Astrocyte (in vitro differentiated cells and primary cell): Measurements from ENCODE around the gene CALML6. TPM values are rescaled to one million over a fixed set of nuclear protein-coding genes. Genes with fewer than 3 reads are reported as not detected.

Experiments
- DNase-seq: peaks from one replicate; pipeline ENCODE4 v3.0.0-alpha.2; 2010; ENCODE audit warnings: low read depth
- FAIRE-seq: peaks from 2 replicates; lab custom pipeline; 2011; peaks lifted over from hg19 to GRCh38; lab: Jason Lieb, UNC
- H2AFZ ChIP-seq: 2 replicates; pipeline ENCODE4 v1.6.0; 2012; ENCODE audit warnings: low read depth, low read length, inconsistent platforms
- H3K27ac ChIP-seq: 2 replicates; pipeline ENCODE4 v1.5.1; 2011; ENCODE audit warnings: low read depth, low read length, inconsistent platforms
- H3K27me3 ChIP-seq: 2 replicates; pipeline ENCODE4 v1.6.0; 2011; ENCODE audit warnings: low read length, inconsistent platforms; ENCODE audit not compliant: insufficient read depth
- H3K36me3 ChIP-seq: 2 replicates; pipeline ENCODE4 v1.5.1; 2011; ENCODE audit warnings: low read length, inconsistent platforms; ENCODE audit not compliant: insufficient read depth
- H3K4me1 ChIP-seq: 2 replicates; pipeline ENCODE4 v1.5.1; 2011; ENCODE audit warnings: low read length, inconsistent platforms; ENCODE audit not compliant: insufficient read depth
- H3K4me2 ChIP-seq: 2 replicates; pipeline ENCODE4 v1.6.0; 2012; ENCODE audit warnings: low read length, inconsistent platforms
- H3K4me3 ChIP-seq: 2 replicates; pipeline ENCODE4 v1.5.1; 2011; ENCODE audit warnings: low read depth, mild to moderate bottlenecking, low read length, inconsistent platforms; ENCODE audit not compliant: insufficient read depth
- H3K79me2 ChIP-seq: 2 replicates; pipeline ENCODE4 v1.6.0; 2012; ENCODE audit warnings: mild to moderate bottlenecking, low read length, inconsistent platforms; ENCODE audit not compliant: insufficient read depth
- H3K9ac ChIP-seq: 2 replicates; pipeline ENCODE4 v1.6.0; 2012; ENCODE audit warnings: mild to moderate bottlenecking, low read length, inconsistent platforms
- H3K9me3 ChIP-seq: 2 replicates; pipeline ENCODE4 v1.5.1; 2012; ENCODE audit warnings: low read depth, mild to moderate bottlenecking, low read length, inconsistent platforms; ENCODE audit not compliant: insufficient read depth
- H4K20me1 ChIP-seq: 2 replicates; pipeline ENCODE4 v1.6.0; 2012; ENCODE audit warnings: low read length, inconsistent platforms; ENCODE audit not compliant: insufficient read depth
- H3K27ac Mint-ChIP-seq: one replicate; pipeline ENCODE4 v1.8.0; 2021; ENCODE audit warnings: mild to moderate bottlenecking, mixed read lengths; ENCODE audit not compliant: unreplicated experiment
- H3K27me3 Mint-ChIP-seq: one replicate; pipeline ENCODE4 v1.8.0; 2021; ENCODE audit warnings: low read depth, mixed read lengths; ENCODE audit not compliant: unreplicated experiment
- H3K36me3 Mint-ChIP-seq: one replicate; pipeline ENCODE4 v1.8.0; 2021; ENCODE audit warnings: low read depth, mixed read lengths; ENCODE audit not compliant: unreplicated experiment
- H3K4me1 Mint-ChIP-seq: one replicate; pipeline ENCODE4 v1.8.0; 2021; ENCODE audit warnings: low read depth, mixed read lengths; ENCODE audit not compliant: unreplicated experiment
- H3K4me3 Mint-ChIP-seq: one replicate; pipeline ENCODE4 v1.8.0; 2021; ENCODE audit warnings: mild to moderate bottlenecking, moderate library complexity, mixed read lengths; ENCODE audit not compliant: unreplicated experiment
- H3K9me3 Mint-ChIP-seq: one replicate; pipeline ENCODE4 v1.8.0; 2021; ENCODE audit warnings: mild to moderate bottlenecking, mixed read lengths; ENCODE audit not compliant: unreplicated experiment
- EZH2 ChIP-seq: IDR thresholded peaks from 2 replicates; pipeline ENCODE4 v1.6.1; 2012; ENCODE audit warnings: mild to moderate bottlenecking, low read length, inconsistent platforms; ENCODE audit not compliant: insufficient read depth
- total RNA-seq: library from RNA; stranded (reverse); gene quantifications from 2 replicates; pipeline ENCODE4 v1.2.1, GENCODE V29; 2021
- TF ChIP-seq, protein P1 (sequence below): IDR thresholded peaks from 2 replicates; pipeline ENCODE4 v1.5.1; 2011; ENCODE audit warnings: low read depth, mild to moderate bottlenecking, inconsistent platforms, low read length, moderate library complexity; ENCODE audit not compliant: insufficient read depth

The CALML6 gene
- total RNA-seq, 1 donor from 2014 or later = 0.91 TPM

DNA sequence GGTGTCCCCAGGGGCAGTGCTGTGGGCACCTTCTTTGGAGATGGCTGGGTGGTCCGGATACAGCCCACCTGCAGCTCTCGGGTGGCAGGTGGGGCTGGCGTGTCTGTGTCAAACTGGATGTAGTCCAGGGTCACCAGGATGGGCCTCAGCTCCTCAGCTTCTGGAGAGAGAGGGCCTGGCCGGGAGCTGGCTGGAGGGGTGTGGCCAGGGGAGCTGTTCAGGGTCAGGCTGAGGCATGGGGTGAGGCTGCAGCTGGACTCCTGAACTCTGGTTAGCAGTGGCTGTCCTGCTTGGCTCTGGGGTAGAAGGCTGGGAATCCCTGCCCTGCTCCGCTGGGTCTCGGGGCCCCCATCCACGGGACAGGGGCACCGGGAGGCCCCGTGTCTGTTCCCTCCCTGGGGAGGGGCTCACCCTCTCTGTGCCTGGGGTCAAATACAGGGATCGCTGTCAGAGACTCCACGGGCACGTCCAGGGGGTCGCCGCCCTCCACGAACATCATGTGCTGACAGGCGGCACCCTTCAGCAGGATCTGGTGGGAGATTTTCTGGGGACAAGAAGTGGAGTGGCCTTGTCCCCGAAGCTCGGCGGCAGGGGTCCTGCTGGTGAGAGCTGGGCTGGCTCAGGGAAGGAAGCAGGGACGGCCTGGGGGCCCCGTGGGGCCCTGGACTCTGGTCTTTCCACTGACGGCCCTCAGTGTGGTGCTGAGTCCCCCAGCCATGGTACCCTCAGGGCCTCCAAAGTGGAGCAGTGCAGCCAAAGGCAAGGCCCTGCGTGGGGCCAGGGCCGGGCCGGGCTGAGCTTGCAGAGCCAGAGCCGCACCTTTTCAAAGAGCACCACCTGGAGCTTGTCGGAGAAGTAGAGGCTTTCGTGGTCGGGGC, 8.1 kb downstream of the CALML6 start:
- no peak overlapping the region for H3K4me3 ChIP-seq
- H3K9me3 Mint-ChIP-seq = no peaks in the 10 kb centered on the region
- no peaks in the 10 kb centered on the region for H4K20me1 ChIP-seq
- H3K9me3 ChIP-seq = no peaks in the 10 kb centered on the region
- no peak overlapping the region for H3K27ac ChIP-seq
- H3K4me2 ChIP-seq = no peak overlapping the region
- no peak for DNase-seq
- peaks cover 6% of the 10 kb centered on the region for H3K4me1 ChIP-seq
- H3K36me3 Mint-ChIP-seq = no peaks in the 10 kb centered on the region
- no peaks in the 10 kb centered on the region for H3K79me2 ChIP-seq
- H3K9ac ChIP-seq = no peak overlapping the region
- no peaks in the 10 kb centered on the region for H3K36me3 ChIP-seq
- TF ChIP-seq, protein P1, sequence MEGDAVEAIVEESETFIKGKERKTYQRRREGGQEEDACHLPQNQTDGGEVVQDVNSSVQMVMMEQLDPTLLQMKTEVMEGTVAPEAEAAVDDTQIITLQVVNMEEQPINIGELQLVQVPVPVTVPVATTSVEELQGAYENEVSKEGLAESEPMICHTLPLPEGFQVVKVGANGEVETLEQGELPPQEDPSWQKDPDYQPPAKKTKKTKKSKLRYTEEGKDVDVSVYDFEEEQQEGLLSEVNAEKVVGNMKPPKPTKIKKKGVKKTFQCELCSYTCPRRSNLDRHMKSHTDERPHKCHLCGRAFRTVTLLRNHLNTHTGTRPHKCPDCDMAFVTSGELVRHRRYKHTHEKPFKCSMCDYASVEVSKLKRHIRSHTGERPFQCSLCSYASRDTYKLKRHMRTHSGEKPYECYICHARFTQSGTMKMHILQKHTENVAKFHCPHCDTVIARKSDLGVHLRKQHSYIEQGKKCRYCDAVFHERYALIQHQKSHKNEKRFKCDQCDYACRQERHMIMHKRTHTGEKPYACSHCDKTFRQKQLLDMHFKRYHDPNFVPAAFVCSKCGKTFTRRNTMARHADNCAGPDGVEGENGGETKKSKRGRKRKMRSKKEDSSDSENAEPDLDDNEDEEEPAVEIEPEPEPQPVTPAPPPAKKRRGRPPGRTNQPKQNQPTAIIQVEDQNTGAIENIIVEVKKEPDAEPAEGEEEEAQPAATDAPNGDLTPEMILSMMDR = no peak
- no peak for TF ChIP-seq EZH2
- H3K4me1 Mint-ChIP-seq = no peaks in the 10 kb centered on the region
- peaks cover 5% of the 10 kb centered on the region for H3K27me3 Mint-ChIP-seq
- H2AFZ ChIP-seq = no peak overlapping the region
- H3K4me3 Mint-ChIP-seq = no peak overlapping the region
- H3K27ac Mint-ChIP-seq = no peak overlapping the region
- no peak for FAIRE-seq
- H3K27me3 ChIP-seq = no peaks in the 10 kb centered on the region

DNA sequence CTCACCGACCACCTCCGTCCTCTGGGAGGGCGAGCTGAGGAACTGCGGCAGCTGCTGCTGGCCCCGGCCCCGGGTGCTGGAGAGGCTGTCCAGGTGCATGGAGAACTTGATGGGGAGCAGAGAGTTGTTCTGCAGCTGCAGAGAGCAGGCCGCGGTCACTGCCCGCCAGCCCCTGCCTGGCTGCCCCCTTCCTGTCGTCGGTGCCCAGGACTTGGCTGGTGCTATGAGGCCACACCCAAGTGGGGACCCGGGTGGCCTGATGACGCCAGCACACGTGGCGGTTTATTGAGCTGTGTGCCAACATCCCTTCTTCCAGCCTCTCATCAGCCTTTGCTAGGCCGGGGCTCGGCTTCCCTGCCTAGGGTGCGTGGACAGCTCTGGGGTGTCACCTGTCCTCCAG, 9.3 kb downstream of the CALML6 start:
- H3K4me2 ChIP-seq = no peak overlapping the region
- H3K27me3 ChIP-seq = no peaks in the 10 kb centered on the region
- no peak for TF ChIP-seq EZH2
- TF ChIP-seq, protein P1 = no peak
- Mint-ChIP-seq H3K36me3 (no peaks in the 10 kb centered on the region), H3K27me3 (peaks cover 5% of the 10 kb centered on the region), H3K4me3 (no peak overlapping the region), H3K4me1 (no peaks in the 10 kb centered on the region), H3K9me3 (no peaks in the 10 kb centered on the region), H3K27ac (no peak overlapping the region)
- DNase-seq (no peak), FAIRE-seq (no peak)
- no peak overlapping the region for H3K4me3 ChIP-seq
- H3K4me1 ChIP-seq = no peaks in the 10 kb centered on the region
- no peak overlapping the region for H3K9ac ChIP-seq
- no peaks in the 10 kb centered on the region for H3K9me3 ChIP-seq
- H3K27ac ChIP-seq = no peak overlapping the region
- no peaks in the 10 kb centered on the region for H4K20me1 ChIP-seq
- no peaks in the 10 kb centered on the region for H3K79me2 ChIP-seq
- no peaks in the 10 kb centered on the region for H3K36me3 ChIP-seq
- no peak overlapping the region for H2AFZ ChIP-seq

DNA sequence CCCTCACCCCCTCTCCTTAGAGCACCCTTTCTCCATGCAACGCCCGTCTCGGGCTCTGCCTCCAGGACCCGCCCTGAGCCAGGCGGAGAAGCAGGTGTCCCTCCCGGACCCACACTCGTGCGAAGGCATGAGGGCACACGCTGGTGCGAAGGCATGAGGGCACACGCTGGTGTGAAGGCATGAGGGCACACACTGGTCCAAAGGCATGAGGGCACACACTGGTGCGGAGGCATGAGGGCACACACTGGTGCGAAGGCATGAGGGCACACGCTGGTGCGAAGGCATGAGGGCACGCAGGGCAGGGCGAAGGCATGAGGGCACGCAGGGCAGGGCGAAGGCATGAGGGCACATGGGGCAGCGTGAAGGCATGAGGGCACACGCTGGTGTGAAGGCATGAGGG, 9.8 kb downstream of the CALML6 start:
- no peaks in the 10 kb centered on the region for H3K4me1 ChIP-seq
- no peaks in the 10 kb centered on the region for H3K4me1 Mint-ChIP-seq
- H3K9me3 ChIP-seq = no peaks in the 10 kb centered on the region
- no peak overlapping the region for H3K4me3 ChIP-seq
- no peak overlapping the region for H3K27ac Mint-ChIP-seq
- no peak overlapping the region for H2AFZ ChIP-seq
- H3K79me2 ChIP-seq = no peaks in the 10 kb centered on the region
- no peak overlapping the region for H3K4me3 Mint-ChIP-seq
- no peaks in the 10 kb centered on the region for H3K27me3 ChIP-seq
- H3K9me3 Mint-ChIP-seq = no peaks in the 10 kb centered on the region
- H3K27me3 Mint-ChIP-seq = peaks cover 5% of the 10 kb centered on the region
- H3K36me3 Mint-ChIP-seq = no peaks in the 10 kb centered on the region
- TF ChIP-seq, protein P1 = no peak
- TF ChIP-seq EZH2 = no peak
- H3K36me3 ChIP-seq = no peaks in the 10 kb centered on the region
- H3K9ac ChIP-seq = no peak overlapping the region
- DNase-seq (no peak), FAIRE-seq (no peak)
- H3K4me2 ChIP-seq = no peak overlapping the region
- H4K20me1 ChIP-seq = no peaks in the 10 kb centered on the region
- no peak overlapping the region for H3K27ac ChIP-seq
